Neural progenitor cell (in vitro differentiated cells): ENCODE data around the gene MTG2. TPM values are rescaled to one million over a fixed set of nuclear protein-coding genes. Genes with fewer than 3 reads are reported as not detected.

Source experiments
- DNase-seq: peaks from one replicate; pipeline ENCODE4 v3.0.0-alpha.2; 2016; ENCODE audit warnings: low spot score
- H2AFZ ChIP-seq: fragments of 200-600 bp; sonication (generic); replicated peaks from 2 replicates; pipeline ENCODE4 v1.6.1; 2016; ENCODE audit warnings: antibody characterized with exemption
- H3F3A ChIP-seq: fragments of 200-600 bp; sonication (generic); 2 replicates; pipeline ENCODE4 v1.6.1; 2016; ENCODE audit warnings: antibody characterized with exemption, low read depth
- H3K27ac ChIP-seq: fragments of 200-600 bp; sonication (generic); 2 replicates; pipeline ENCODE4 v1.5.1; 2016; ENCODE audit warnings: mild to moderate bottlenecking
- H3K27me3 ChIP-seq: fragments of 200-600 bp; sonication (generic); 2 replicates; pipeline ENCODE4 v1.6.1; 2016; ENCODE audit warnings: mild to moderate bottlenecking, moderate library complexity
- H3K36me3 ChIP-seq: fragments of 200-600 bp; sonication (generic); 2 replicates; pipeline ENCODE4 v1.5.1; 2016
- H3K4me1 ChIP-seq: fragments of 200-600 bp; sonication (generic); 2 replicates; pipeline ENCODE4 v1.6.1; 2016; ENCODE audit warnings: mixed run types
- H3K4me2 ChIP-seq: fragments of 200-600 bp; sonication (generic); 2 replicates; pipeline ENCODE4 v1.6.1; 2016
- H3K4me3 ChIP-seq: fragments of 200-600 bp; sonication (generic); 2 replicates; pipeline ENCODE4 v1.5.1; 2016
- H3K79me2 ChIP-seq: fragments of 200-600 bp; sonication (generic); 2 replicates; pipeline ENCODE4 v1.6.1; 2016; ENCODE audit warnings: low read depth
- H3K9ac ChIP-seq: fragments of 200-600 bp; sonication (generic); 2 replicates; pipeline ENCODE4 v1.6.1; 2016
- H3K9me3 ChIP-seq: fragments of 200-600 bp; sonication (generic); 2 replicates; pipeline ENCODE4 v1.5.1; 2016; ENCODE audit warnings: low read depth
- H4K20me1 ChIP-seq: fragments of 200-600 bp; sonication (generic); 2 replicates; pipeline ENCODE4 v1.6.1; 2016; ENCODE audit warnings: low read depth
- H3K27ac Mint-ChIP-seq: 3 replicates; pipeline ENCODE4 v1.8.0; 2021; ENCODE audit warnings: mixed read lengths
- H3K27me3 Mint-ChIP-seq: 2 replicates; pipeline ENCODE4 v1.8.0; 2022; ENCODE audit warnings: low read depth, mild to moderate bottlenecking, inconsistent platforms, moderate library complexity, mixed read lengths; ENCODE audit not compliant: insufficient read depth
- H3K36me3 Mint-ChIP-seq: 3 replicates; pipeline ENCODE4 v1.8.0; 2021; ENCODE audit warnings: mixed read lengths
- H3K4me1 Mint-ChIP-seq: 3 replicates; pipeline ENCODE4 v1.8.0; 2021; ENCODE audit warnings: mixed read lengths
- H3K4me3 Mint-ChIP-seq: 3 replicates; pipeline ENCODE4 v1.8.0; 2021; ENCODE audit warnings: mild to moderate bottlenecking, moderate library complexity, mixed read lengths
- H3K9me3 Mint-ChIP-seq: 3 replicates; pipeline ENCODE4 v1.8.0; 2020; ENCODE audit warnings: mixed read lengths
- CTCF ChIP-seq: fragments of 200-600 bp; sonication (generic); IDR thresholded peaks from 2 replicates; pipeline ENCODE4 v1.5.1; 2017; ENCODE audit warnings: antibody characterized with exemption, mild to moderate bottlenecking
- EZH2 ChIP-seq: fragments of 200-600 bp; sonication (generic); IDR thresholded peaks from 2 replicates; pipeline ENCODE4 v1.6.1; 2017; ENCODE audit warnings: antibody characterized with exemption, mild to moderate bottlenecking, moderate library complexity
- EZH2phosphoT487 ChIP-seq: fragments of 200-600 bp; sonication (generic); IDR thresholded peaks from 2 replicates; pipeline ENCODE4 v1.6.1; 2017; ENCODE audit warnings: antibody characterized with exemption
- total RNA-seq: library from RNA; depleted of rRNA; stranded (reverse); fragments of >200 nt; gene quantifications from 2 replicates; pipeline ENCODE4 v1.2.3, GENCODE V29; 2015; ENCODE audit warnings: low replicate concordance

The MTG2 gene
- total RNA-seq, 1 donor from 2014 or later = 16.2 TPM

- Histone ChIP-seq H3K9ac (no peak overlapping the region), H3K4me1 (no peaks in the 10 kb centered on the region), H3K27ac (no peak overlapping the region), H2AFZ (no peak overlapping the region), H3K36me3 (no peaks in the 10 kb centered on the region), H3K4me3 (no peak overlapping the region), H3K79me2 (no peaks in the 10 kb centered on the region), H3F3A (no peaks in the 10 kb centered on the region), H3K9me3 (no peaks in the 10 kb centered on the region), H3K27me3 (no peaks in the 10 kb centered on the region), H4K20me1 (no peaks in the 10 kb centered on the region), H3K4me2 (no peak overlapping the region)
- Mint-ChIP-seq H3K9me3 (no peaks in the 10 kb centered on the region), H3K27me3 (peaks cover 2% of the 10 kb centered on the region), H3K4me3 (no peak overlapping the region), H3K4me1 (peaks cover 1% of the 10 kb centered on the region), H3K36me3 (peaks cover 17% of the 10 kb centered on the region), H3K27ac (no peak overlapping the region)
- no peak for TF ChIP-seq CTCF
- no peak for TF ChIP-seq EZH2
- TF ChIP-seq EZH2phosphoT487 = no peak
- DNase-seq = no peak
Observed at GRCh38 chr20:62202083-62202395, 19.2 kb downstream of the MTG2 start.

- no peak overlapping the region for H3K4me2 ChIP-seq
- H3K4me1 Mint-ChIP-seq = peaks cover 5% of the 10 kb centered on the region
Observed at GRCh38 chr20:62202676-62203377, 20.0 kb downstream of the MTG2 start.

GRCh38 chr20:62203378-62204030 is 20.7 kb downstream of the MTG2 start:
- Histone ChIP-seq H3K9me3 (no peaks in the 10 kb centered on the region), H3K4me2 (no peak overlapping the region), H3K27ac (no peak overlapping the region), H3K4me1 (no peaks in the 10 kb centered on the region), H3K9ac (no peak overlapping the region), H4K20me1 (no peaks in the 10 kb centered on the region), H2AFZ (no peak overlapping the region), H3F3A (no peaks in the 10 kb centered on the region), H3K4me3 (no peak overlapping the region), H3K79me2 (no peaks in the 10 kb centered on the region), H3K27me3 (no peaks in the 10 kb centered on the region), H3K36me3 (no peaks in the 10 kb centered on the region)
- TF ChIP-seq EZH2 (no peak), EZH2phosphoT487 (no peak), CTCF (no peak)
- Mint-ChIP-seq H3K27me3 (peaks cover 4% of the 10 kb centered on the region), H3K27ac (no peak overlapping the region), H3K4me1 (peaks cover 5% of the 10 kb centered on the region), H3K4me3 (no peak overlapping the region), H3K9me3 (no peaks in the 10 kb centered on the region), H3K36me3 (peaks cover 17% of the 10 kb centered on the region)
- no peak for DNase-seq

More at GRCh38 chr20:62202676-62203377, 20.0 kb downstream of the MTG2 start:
- Histone ChIP-seq H3F3A (no peaks in the 10 kb centered on the region), H3K9me3 (no peaks in the 10 kb centered on the region), H3K9ac (no peak overlapping the region), H3K4me3 (no peak overlapping the region), H2AFZ (no peak overlapping the region), H3K79me2 (no peaks in the 10 kb centered on the region), H3K4me1 (no peaks in the 10 kb centered on the region), H3K27ac (no peak overlapping the region), H4K20me1 (no peaks in the 10 kb centered on the region), H3K36me3 (no peaks in the 10 kb centered on the region), H3K27me3 (no peaks in the 10 kb centered on the region)
- no peaks in the 10 kb centered on the region for H3K9me3 Mint-ChIP-seq
- peaks cover 2% of the 10 kb centered on the region for H3K27me3 Mint-ChIP-seq
- TF ChIP-seq CTCF (no peak), EZH2 (no peak), EZH2phosphoT487 (no peak)
- DNase-seq = no peak
- no peak overlapping the region for H3K27ac Mint-ChIP-seq
- no peak overlapping the region for H3K4me3 Mint-ChIP-seq
- peaks cover 17% of the 10 kb centered on the region for H3K36me3 Mint-ChIP-seq
